ENCODE results near the gene GALNT9.

DNA sequence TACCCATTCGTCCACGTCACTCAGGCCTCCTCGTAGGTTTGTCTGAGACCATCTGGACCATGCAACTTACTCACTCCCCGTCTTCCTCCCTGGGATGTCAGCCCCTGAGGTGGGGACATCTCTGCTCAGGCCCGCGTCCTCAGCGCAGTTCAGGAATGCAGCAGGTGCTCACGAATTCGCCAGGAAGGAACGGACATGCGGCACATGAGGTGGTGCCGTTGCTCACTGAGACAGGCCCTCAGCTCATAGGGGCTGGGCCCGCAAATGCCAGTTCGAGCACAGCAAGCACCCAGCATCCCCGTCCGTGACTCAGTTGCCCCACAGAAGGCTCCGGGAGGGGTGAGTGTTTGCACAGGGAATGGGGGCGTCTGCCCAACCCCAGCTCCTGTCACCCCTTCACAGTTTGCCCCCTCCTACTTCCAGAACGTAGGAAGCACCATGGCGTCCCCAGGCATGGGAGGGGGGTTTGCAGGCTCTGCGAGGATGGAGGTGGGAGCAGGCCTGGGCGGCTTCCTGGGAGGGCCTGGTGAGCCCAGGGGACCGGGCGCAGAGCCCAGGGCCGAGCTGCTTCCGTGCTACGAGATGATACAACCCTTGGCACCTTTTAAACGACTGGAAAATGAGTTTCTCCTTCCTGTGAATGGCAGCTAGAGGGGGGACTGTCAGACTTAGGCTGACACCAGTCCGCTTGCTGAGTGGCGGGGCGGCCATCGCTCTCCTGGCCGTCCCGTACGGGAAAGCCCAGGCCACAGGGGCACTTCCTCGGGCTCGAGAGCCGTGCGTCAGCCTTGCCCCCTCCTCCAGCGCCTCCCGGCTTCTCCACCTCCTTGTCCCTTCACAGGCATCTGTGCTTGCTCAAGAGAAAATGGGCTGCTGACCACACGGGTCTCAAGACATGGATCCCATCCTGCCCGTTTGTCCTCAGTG is 6.9 kb downstream of the GALNT9 start:
- TF ChIP-seq, protein P1, sequence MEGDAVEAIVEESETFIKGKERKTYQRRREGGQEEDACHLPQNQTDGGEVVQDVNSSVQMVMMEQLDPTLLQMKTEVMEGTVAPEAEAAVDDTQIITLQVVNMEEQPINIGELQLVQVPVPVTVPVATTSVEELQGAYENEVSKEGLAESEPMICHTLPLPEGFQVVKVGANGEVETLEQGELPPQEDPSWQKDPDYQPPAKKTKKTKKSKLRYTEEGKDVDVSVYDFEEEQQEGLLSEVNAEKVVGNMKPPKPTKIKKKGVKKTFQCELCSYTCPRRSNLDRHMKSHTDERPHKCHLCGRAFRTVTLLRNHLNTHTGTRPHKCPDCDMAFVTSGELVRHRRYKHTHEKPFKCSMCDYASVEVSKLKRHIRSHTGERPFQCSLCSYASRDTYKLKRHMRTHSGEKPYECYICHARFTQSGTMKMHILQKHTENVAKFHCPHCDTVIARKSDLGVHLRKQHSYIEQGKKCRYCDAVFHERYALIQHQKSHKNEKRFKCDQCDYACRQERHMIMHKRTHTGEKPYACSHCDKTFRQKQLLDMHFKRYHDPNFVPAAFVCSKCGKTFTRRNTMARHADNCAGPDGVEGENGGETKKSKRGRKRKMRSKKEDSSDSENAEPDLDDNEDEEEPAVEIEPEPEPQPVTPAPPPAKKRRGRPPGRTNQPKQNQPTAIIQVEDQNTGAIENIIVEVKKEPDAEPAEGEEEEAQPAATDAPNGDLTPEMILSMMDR (IDR thresholded peaks at IDR 0.05) = no peak
- TF ChIP-seq POLR2A (IDR thresholded peaks at IDR 0.05) (no peak), EP300 (IDR thresholded peaks at IDR 0.05) (no peak)

Measured in ovary (tissue), 3 donors.